ENCODE measurements around the gene TBX10. TPM values are rescaled to one million over a fixed set of nuclear protein-coding genes. Genes with fewer than 3 reads are reported as not detected.
"Not testable (repeated sequence)": the region's sequence is repeated elsewhere in the genome, so short reads cannot be mapped to it uniquely, and the experiment has no call there.

TBX10 gene
- total RNA-seq, result not detected

DNA sequence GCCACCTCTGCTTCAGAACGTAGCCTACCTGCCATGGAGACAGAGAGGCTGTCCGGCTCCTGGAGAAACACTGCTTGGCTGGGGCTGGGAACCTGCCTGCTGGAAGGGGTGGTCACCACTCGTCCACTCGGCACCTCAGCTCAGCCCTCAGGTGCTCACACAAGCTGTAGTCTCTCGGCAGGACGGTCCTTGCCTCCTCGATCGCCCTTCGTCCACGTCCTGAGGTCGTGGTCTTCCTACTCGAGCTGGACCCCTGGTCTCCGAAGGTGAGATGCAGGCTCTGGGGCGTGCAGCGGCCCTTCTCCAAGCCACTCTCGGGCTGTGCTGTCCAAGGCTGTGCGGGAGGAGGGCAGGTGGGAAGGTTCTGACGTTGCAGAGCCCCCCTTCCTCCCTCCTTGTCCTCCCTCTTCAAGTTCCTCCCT, at the start of gene TBX10:
TSS of gene TBX10 (minus strand) at position 326 of the 422 bp plus-strand sequence. CDS start at position 35, 291 bp downstream.
- 67 to 72% methylated on average over 14 to 17 of the region's 18 CpGs for WGBS, 2 donors
- DNase-seq, result no peak
- intact Hi-C loops (cut with DNase I), result loop anchor here (10.0 kb wide), 1 partner anchor 165 kb away; no protein-coding TSS in a partner anchor

DNA sequence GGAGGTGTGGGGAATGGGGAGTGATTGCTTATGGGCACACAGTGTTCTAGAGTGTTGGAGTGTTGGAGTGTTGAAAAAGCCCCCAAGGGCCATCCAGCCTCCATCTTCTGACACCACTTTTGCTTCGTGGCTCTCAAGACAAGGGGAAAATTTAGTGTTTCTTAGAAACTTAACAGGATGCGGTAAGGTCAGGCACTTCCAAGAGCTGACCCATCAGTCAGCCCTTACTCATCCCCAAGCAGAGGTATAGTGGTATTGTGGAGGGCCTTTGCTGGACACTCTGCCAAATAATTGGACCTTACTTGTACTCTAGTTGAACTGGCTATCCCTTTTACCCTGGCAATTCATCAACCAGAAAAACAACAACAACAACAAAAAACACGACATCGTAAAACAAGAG, 49.6 kb upstream of the TBX10 start:
- no peak overlapping the region for H3K27ac ChIP-seq
- intact Hi-C loops (cut with DNase I), result no loop called here
- no peaks in the 10 kb centered on the region for H3K4me1 ChIP-seq
- WGBS, 2 donors, result 85% methylated on average over 4 of the region's 4 CpGs
- H3K36me3 ChIP-seq, result no peaks in the 10 kb centered on the region
- no peaks in the 10 kb centered on the region for H3K9me3 ChIP-seq
- TF ChIP-seq POLR2A (IDR thresholded peaks at IDR 0.05) (no peak), CTCF (IDR thresholded peaks at IDR 0.05) (no peak)
- H3K4me3 ChIP-seq (replicated peaks in 1 of 3), result no peak overlapping the region
- no peak for DNase-seq
- H3K27me3 ChIP-seq, result no peaks in the 10 kb centered on the region

More for the DNA sequence above, at the start of gene TBX10:
- Histone ChIP-seq H3K36me3 (no peaks in the 10 kb centered on the region), H3K27me3 (no peaks in the 10 kb centered on the region), H3K4me1 (no peaks in the 10 kb centered on the region), H3K9me3 (no peaks in the 10 kb centered on the region), H3K4me3 (replicated peaks in 1 of 3) (no peak within 1 kb of the TSS), H3K27ac (no peak within 1 kb of the TSS)
- no peak for TF ChIP-seq POLR2A (IDR thresholded peaks at IDR 0.05)
- no peak for TF ChIP-seq CTCF (IDR thresholded peaks at IDR 0.05)

DNA sequence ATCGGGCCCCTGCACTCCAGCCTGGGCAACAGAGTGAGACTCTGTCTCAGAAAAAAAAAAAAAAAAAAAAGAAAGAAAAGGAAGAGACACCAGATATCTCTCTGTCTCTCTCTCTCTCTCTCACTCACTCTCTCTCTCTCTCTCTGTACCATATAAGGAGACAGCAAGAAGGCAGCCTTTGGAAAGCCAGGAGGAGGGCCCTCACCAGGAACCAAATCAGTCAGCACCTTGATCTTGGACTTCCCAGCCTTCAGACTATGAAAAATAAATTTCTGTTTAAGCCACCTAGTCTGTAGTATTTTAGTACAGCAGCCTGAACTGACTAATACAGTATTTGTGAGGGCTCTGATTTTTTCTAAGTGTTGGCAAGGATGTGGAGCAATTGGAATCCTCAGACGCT, 48.4 kb upstream of the TBX10 start:
- Histone ChIP-seq H3K9me3 (no peaks in the 10 kb centered on the region), H3K4me3 (replicated peaks in 1 of 3) (no peak overlapping the region), H3K4me1 (no peaks in the 10 kb centered on the region), H3K36me3 (no peaks in the 10 kb centered on the region), H3K27ac (no peak overlapping the region), H3K27me3 (no peaks in the 10 kb centered on the region)
- no peak for DNase-seq
- no peak for TF ChIP-seq POLR2A (IDR thresholded peaks at IDR 0.05)
- no peak for TF ChIP-seq CTCF (IDR thresholded peaks at IDR 0.05)
- 82 to 90% methylated on average over 2 of the region's 2 CpGs for WGBS, 2 donors
- intact Hi-C loops (cut with DNase I), result no loop called here

GRCh38 chr11:67685641-67686332, 46.2 kb upstream of the TBX10 start:
- H3K36me3 ChIP-seq; intact Hi-C loops (cut with DNase I); H3K4me3 ChIP-seq (replicated peaks in 1 of 3); H3K4me1 ChIP-seq; H3K9me3 ChIP-seq; H3K27ac ChIP-seq; DNase-seq; H3K27me3 ChIP-seq: not testable (repeated sequence)
- WGBS, 2 donors, result 68 to 76% methylated on average over 8 of the region's 8 CpGs

DNA sequence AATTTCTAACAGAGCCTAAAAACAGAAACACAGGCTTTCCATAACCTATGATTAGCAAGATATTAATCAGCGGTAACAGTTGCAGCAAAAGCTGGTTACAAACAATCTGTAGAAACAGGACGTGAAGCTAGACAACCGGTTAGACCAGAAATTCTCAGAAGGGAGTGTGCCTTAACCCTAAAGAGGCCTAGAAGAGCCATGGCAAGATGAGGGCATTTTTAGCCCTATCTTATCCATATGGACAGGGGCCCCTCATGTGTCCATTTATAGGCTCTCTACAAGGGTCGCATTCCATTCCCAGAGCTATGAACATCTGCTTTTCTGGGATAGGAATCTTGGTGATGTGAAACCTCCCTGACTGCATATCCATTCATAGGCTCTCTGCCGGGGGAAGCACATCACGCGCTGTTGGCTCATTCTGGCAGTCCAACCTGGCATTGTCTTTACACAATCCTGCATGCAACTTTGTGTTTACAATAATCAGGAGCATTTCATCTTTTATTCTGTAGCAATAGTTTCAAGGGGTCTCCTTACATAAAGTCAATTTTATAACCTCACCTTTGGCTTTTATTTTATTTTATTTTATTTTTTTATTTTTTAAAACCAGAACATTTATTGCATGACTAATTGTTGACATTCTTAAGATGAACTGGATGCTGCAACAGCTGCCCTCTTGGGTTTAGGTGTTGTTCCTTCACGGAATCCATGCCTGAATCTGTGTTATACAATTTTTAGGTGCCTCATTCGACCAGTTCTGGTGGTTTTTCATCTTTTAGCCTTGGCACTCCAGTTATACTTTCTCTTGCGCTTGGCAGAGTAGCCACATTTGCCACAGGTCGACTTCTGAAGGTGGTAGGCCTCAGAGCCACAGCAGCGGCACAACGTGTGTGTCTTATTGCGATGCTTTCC, 42.8 kb upstream of the TBX10 start:
- DNase-seq; intact Hi-C loops (cut with DNase I); H3K9me3 ChIP-seq; H3K36me3 ChIP-seq; H3K27me3 ChIP-seq; H3K4me1 ChIP-seq; H3K27ac ChIP-seq; H3K4me3 ChIP-seq (replicated peaks in 1 of 3): not testable (repeated sequence)
- WGBS, 2 donors, result 66% methylated on average over 14 of the region's 14 CpGs
